ENCODE measurements around the gene CHN1.
A peak's percentile ranks its signal among the peaks of the same experiment; 100 is the strongest.

Gene CHN1

GRCh38 chr2:174863183-174863582, 142.0 kb downstream of the CHN1 start:
- no peak for DNase-seq

- no peak for DNase-seq
Measured at GRCh38 chr2:174859563-174860169, 145.5 kb downstream of the CHN1 start.

GRCh38 chr2:174858745-174859144, 146.4 kb downstream of the CHN1 start:
- no peak for DNase-seq

GRCh38 chr2:174856447-174856846, 148.7 kb downstream of the CHN1 start:
- DNase-seq = no peak

- no peak for DNase-seq
Measured at GRCh38 chr2:174846941-174847938, 157.9 kb downstream of the CHN1 start.

GRCh38 chr2:174846218-174846617, 159.0 kb downstream of the CHN1 start:
- DNase-seq = peak; percentile 50

- DNase-seq = peak; percentile 51
Measured at GRCh38 chr2:174844295-174844708, 160.9 kb downstream of the CHN1 start.

- no peak for DNase-seq
Measured at GRCh38 chr2:174842496-174842895, 162.7 kb downstream of the CHN1 start.

- no peak for DNase-seq
Measured at GRCh38 chr2:174841936-174842335, 163.2 kb downstream of the CHN1 start.

GRCh38 chr2:174841350-174841749, 163.8 kb downstream of the CHN1 start:
- DNase-seq = no peak

GRCh38 chr2:174840436-174840835, 164.7 kb downstream of the CHN1 start:
- DNase-seq = no peak

GRCh38 chr2:174839662-174840061, 165.5 kb downstream of the CHN1 start:
- DNase-seq = no peak

- DNase-seq = no peak
Measured at GRCh38 chr2:174836995-174837390, 168.2 kb downstream of the CHN1 start.

- no peak for DNase-seq
Measured at GRCh38 chr2:174836377-174836994, 168.7 kb downstream of the CHN1 start.

GRCh38 chr2:174835797-174836255, 169.4 kb downstream of the CHN1 start:
- DNase-seq = no peak

GRCh38 chr2:174833737-174834136, 171.4 kb downstream of the CHN1 start:
- no peak for DNase-seq

- DNase-seq = no peak
Measured at GRCh38 chr2:174830561-174830960, 174.6 kb downstream of the CHN1 start.

GRCh38 chr2:174829550-174829949, 175.6 kb downstream of the CHN1 start:
- DNase-seq = no peak

GRCh38 chr2:174827371-174828369, 177.5 kb downstream of the CHN1 start:
- no peak for DNase-seq

GRCh38 chr2:174826051-174826450, 179.1 kb downstream of the CHN1 start:
- no peak for DNase-seq

GRCh38 chr2:174824068-174824467, 181.1 kb downstream of the CHN1 start:
- DNase-seq = no peak

- DNase-seq = no peak
Measured at GRCh38 chr2:174821628-174822027, 183.6 kb downstream of the CHN1 start.
